ENCODE results near the gene GNB3.
"Not testable (repeated sequence)": the region's sequence is repeated elsewhere in the genome, so short reads cannot be mapped to it uniquely, and the experiment has no call there.

The GNB3 gene

GRCh38 chr12:6866163-6866919 is 25.6 kb downstream of the GNB3 start:
- no peak overlapping the region for H3K4me3 ChIP-seq (ENCODE audit: low read length)
- no peak for TF ChIP-seq CTCF (IDR thresholded peaks at IDR 0.05; ENCODE audit: insufficient read depth, low read depth, low read length, missing control alignments)
- no peak for DNase-seq (ENCODE audit: low read depth)

- DNase-seq (ENCODE audit: low read depth), result no peak
- no peak for TF ChIP-seq CTCF (IDR thresholded peaks at IDR 0.05; ENCODE audit: insufficient read depth, low read depth, low read length, missing control alignments)
- peak overlapping the region; percentile 88 for H3K4me3 ChIP-seq (ENCODE audit: low read length)
These were observed 26.2 kb downstream of the GNB3 start for GRCh38 chr12:6866920-6867412.

GRCh38 chr12:6867413-6868210 is 26.9 kb downstream of the GNB3 start, which contains the start of gene TPI1:
TPI1 (plus strand) TSS chr12:6867531; CDS start chr12:6867567, 36 bp downstream.
- DNase-seq (ENCODE audit: low read depth), result peak; percentile 81
- peak within 1 kb of the TSS; percentile 88 for H3K4me3 ChIP-seq (ENCODE audit: low read length)
- no peak for TF ChIP-seq CTCF (IDR thresholded peaks at IDR 0.05; ENCODE audit: insufficient read depth, low read depth, low read length, missing control alignments)

GRCh38 chr12:6868211-6869048 is 27.7 kb downstream of the GNB3 start:
- peak overlapping the region; percentile 88 for H3K4me3 ChIP-seq (ENCODE audit: low read length)
- DNase-seq (ENCODE audit: low read depth), result peak; percentile 18
- peak; percentile 12 for TF ChIP-seq CTCF (IDR thresholded peaks at IDR 0.05; ENCODE audit: insufficient read depth, low read depth, low read length, missing control alignments)

GRCh38 chr12:6869049-6870021 is 28.6 kb downstream of the GNB3 start:
- H3K4me3 ChIP-seq (ENCODE audit: low read length), result peak overlapping the region; percentile 88
- peak; percentile 87 for TF ChIP-seq CTCF (IDR thresholded peaks at IDR 0.05; ENCODE audit: insufficient read depth, low read depth, low read length, missing control alignments)
- DNase-seq (ENCODE audit: low read depth), result peak; percentile 80

GRCh38 chr12:6870304-6870703 is 29.6 kb downstream of the GNB3 start:
- H3K4me3 ChIP-seq (ENCODE audit: low read length); DNase-seq (ENCODE audit: low read depth): not testable (repeated sequence)
